Hematopoietic multipotent progenitor cell (in vitro differentiated cells): Measurements from ENCODE around the gene MAML3. TPM values are rescaled to one million over a fixed set of nuclear protein-coding genes. Genes with fewer than 3 reads are reported as not detected.
"Not testable (repeated sequence)": the region's sequence is repeated elsewhere in the genome, so short reads cannot be mapped to it uniquely, and the experiment has no call there.

ENCODE experiments used
- DNase-seq, 3 donors: peaks; one replicate each; pipeline ENCODE4 v3.0.0-alpha.2; 2011 to 2015; ENCODE audit warnings: low read depth in 2 of 3, low spot score in 2 of 3
- total RNA-seq: library from RNA; depleted of rRNA; stranded (reverse); fragments of >200 nt; gene quantifications from one replicate; pipeline ENCODE4 v1.2.3, GENCODE V29; 2012

MAML3 gene
- total RNA-seq, 1 donor = 27.2 TPM

GRCh38 chr4:139973015-139973414, 181.0 kb downstream of the MAML3 start:
- no peak for DNase-seq

- DNase-seq = no peak
These were observed 181.7 kb downstream of the MAML3 start for GRCh38 chr4:139972305-139972704.

- DNase-seq = peak in 1 of 3 donors; percentile 37
These were observed 182.9 kb downstream of the MAML3 start for GRCh38 chr4:139971111-139971510.

GRCh38 chr4:139969635-139970266, 184.2 kb downstream of the MAML3 start:
- no peak for DNase-seq

GRCh38 chr4:139968831-139969230, 185.2 kb downstream of the MAML3 start:
- DNase-seq = no peak

- DNase-seq = no peak
These were observed 187.6 kb downstream of the MAML3 start for GRCh38 chr4:139966383-139966782.

GRCh38 chr4:139965789-139966188, 188.2 kb downstream of the MAML3 start:
- DNase-seq = no peak

- DNase-seq = no peak
These were observed 190.3 kb downstream of the MAML3 start for GRCh38 chr4:139963708-139964107.

- DNase-seq = no peak
These were observed 191.8 kb downstream of the MAML3 start for GRCh38 chr4:139962130-139962684.

GRCh38 chr4:139961344-139961946, 192.5 kb downstream of the MAML3 start:
- no peak for DNase-seq

GRCh38 chr4:139959396-139959795, 194.6 kb downstream of the MAML3 start:
- no peak for DNase-seq

- DNase-seq = no peak
These were observed 195.3 kb downstream of the MAML3 start for GRCh38 chr4:139958739-139959098.

GRCh38 chr4:139957986-139958738, 195.8 kb downstream of the MAML3 start:
- no peak for DNase-seq

- DNase-seq = no peak
These were observed 196.9 kb downstream of the MAML3 start for GRCh38 chr4:139957065-139957464.

- no peak for DNase-seq
These were observed 197.4 kb downstream of the MAML3 start for GRCh38 chr4:139956507-139957017.

GRCh38 chr4:139955600-139955999, 198.4 kb downstream of the MAML3 start:
- no peak for DNase-seq

GRCh38 chr4:139954512-139954911, 199.5 kb downstream of the MAML3 start:
- no peak for DNase-seq

GRCh38 chr4:139951021-139951420, 203.0 kb downstream of the MAML3 start:
- peak in 1 of 3 donors; percentile 35 for DNase-seq

- DNase-seq = peak in 2 of 3 donors; percentile 17 to 76
These were observed 203.4 kb downstream of the MAML3 start for GRCh38 chr4:139950568-139950967.

- not testable (repeated sequence) for DNase-seq
These were observed 209.1 kb downstream of the MAML3 start for GRCh38 chr4:139944916-139945315.

GRCh38 chr4:139943277-139943676, 210.7 kb downstream of the MAML3 start:
- no peak for DNase-seq
